AG08396 (cell line): ENCODE measurements around the gene CBY1.
"Not testable (repeated sequence)": the region's sequence is repeated elsewhere in the genome, so short reads cannot be mapped to it uniquely, and the experiment has no call there.

ENCODE experiments used
- DNase-seq: peaks from one replicate; pipeline ENCODE4 v3.0.0; 2012; ENCODE audit warnings: low spot score, mixed read lengths

Gene CBY1

DNA sequence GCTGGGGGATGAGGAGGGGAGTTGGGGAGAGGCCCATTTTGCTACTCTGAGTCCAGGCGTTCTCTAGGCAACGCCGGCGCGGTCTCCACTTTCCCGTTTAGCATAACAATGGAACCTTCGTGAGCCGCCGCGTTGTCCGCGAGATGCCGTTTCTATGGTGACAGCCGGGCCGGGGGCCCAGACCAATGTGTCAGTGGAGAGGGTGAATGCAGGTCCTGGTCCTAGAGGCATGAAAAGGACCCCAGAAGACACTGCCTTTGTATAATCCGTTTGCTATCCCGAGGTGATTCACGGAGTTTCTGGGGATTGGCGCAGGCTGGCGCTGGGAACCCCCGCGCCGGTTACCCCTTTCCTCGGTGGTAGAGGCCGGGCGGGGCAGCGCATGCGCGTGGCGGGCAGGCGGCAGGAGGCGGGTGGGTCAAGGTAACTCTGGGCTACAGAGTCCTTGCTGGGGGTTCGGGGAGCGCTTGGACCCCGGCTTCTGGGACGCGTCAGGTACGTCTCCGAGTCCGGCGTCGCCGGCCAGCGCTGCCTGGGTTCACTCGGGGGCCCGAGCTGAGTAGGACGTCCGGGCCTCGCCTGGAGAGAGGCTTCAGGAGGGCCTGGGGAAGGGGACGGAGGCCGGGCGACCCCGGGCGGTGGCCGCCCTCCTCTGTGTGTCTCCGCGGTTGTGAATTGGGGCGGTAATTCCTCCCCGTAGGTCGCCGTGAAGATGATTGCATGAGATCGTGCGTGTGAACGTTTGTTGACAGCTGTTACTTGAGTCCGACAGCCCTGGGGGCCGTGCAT is at the start of gene CBY1, which contains the start of gene FAM227A:
TSS of gene CBY1 (plus strand) at position 383 of the 789 bp plus-strand sequence. CDS start 11,417 bp downstream, outside the sequence.
TSS of gene FAM227A (minus strand) at position 137 of the 789 bp plus-strand sequence. CDS start 6,224 bp downstream, outside the sequence.
- DNase-seq = peak; percentile 98

DNA sequence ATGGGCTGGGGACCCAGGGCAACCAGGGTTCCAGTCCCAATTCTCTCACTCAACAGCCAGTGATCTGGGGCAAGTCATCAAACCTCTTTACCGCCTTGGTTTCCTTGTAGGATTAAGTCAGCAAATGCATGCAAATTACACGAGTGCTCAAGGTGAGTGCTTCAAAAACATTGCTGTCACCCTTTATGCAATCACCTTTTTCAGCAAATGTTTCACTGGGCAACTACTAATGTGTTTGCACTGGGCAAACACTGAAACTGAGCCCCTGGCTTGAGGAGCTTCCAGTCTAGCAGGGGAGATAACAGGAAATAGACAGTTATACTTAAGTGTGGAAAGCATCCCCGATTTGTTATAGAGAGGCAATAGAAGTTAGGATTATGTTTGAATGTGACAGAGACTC is 48.8 kb upstream of the CBY1 start:
- no peak for DNase-seq

DNA sequence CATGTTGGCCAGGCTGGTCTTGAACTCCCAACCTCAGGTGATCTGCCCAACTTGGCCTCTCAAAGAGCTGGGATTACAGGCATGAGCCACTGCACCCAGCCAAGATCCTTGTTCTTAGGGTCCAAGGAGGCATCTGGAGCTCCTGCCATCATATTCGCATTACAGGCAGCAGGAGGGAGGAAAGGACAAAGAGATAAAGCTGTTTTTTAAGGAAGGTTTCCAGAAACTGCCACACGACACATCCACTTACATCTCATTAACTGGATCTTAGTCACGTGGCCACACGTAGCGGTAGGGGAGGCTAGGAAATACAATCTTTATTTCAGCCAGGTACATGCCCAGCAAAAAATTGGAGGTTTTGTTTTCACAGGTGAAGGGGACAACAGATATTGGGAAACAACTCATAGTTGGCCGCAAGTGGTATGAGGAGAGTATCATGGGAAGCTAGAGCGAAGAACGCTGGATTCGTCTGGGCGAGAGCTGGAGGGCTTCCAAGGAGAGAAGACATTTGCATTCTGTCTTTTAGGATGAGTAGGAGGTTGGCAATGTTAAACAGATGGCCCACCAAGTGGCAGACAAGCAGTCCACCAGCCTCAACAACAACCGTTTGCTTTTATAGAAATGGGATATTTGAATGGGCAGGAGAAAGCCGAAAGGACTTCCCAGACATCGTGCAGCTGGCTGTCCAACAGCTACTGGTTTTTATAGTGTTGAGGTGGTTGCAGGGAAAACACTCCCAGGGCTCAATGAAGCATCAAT is 47.3 kb upstream of the CBY1 start:
- no peak for DNase-seq

DNA sequence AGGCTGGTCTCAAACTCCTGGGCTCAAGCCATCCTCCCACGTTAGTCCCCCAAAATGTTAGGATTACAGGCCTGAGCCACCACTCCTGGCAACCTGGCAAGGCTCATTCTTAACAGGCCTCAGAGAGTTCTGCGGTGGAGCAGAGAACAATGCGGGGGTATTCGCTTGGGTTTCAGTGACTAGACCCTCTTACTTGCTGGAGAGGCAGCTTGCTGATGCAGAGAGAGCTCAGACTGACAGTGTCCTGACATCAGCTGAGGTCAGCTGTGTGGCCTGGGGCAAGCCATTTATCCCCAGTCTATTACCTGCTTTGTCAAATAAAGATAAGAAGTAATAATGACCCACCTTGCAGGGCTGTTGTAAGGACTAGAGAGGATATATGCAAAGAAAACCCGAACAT is 46.2 kb upstream of the CBY1 start:
- DNase-seq = no peak

DNA sequence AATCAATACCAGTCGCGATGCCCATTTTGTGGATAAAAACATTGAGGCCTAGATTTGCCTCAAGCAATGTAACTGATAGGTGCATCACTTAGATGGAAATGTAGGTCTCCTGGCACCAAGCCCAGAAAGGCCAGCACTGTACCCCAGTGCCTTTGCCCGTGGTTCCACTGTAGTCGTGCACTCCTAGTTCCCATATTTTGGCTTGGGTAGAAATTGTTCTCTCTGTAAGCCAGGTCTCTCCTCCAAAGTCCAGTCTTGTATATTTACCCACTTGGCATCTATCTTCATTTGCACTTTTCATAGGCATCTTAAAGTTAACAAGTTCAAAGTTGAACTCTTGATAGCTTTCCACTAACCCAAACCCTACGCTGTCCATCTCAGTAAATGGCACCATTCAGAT is 44.9 kb upstream of the CBY1 start:
- DNase-seq = no peak

DNA sequence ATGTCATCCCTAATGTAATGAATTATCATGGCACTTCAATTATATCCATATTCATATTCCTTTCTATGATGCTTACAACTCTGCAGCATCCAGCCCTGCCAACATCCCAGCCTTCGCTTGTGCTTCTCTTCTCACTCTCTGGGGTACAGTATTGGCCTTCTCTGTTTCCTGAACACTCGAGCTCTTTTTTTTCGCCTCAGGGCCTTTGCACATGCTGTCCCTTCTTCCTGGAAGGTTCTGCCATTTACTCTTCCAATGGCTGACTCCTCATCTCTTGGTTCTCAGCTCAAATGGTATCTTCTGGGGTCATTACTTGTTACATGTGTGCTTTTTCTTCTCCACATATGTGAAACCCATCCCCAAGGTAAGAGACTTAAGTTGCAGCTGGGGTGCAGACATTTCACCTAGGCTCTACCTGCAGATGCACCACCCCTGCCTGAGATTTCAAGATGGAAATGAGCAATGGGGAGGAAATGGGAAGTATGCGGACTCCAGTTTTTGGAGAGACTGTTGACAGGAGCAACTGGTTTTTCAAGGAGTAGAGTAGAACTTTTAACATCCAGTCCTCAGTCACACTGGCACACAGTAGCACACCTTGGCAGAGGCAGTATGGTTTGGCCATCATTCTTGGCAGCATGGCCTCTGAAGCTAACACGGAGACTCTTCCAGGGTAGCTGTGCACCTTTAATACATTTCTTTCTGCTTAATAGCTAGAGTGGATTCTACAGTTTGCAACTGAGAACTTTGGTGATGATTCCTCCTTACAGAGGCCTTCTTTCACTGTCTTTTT is 44.0 kb upstream of the CBY1 start:
- no peak for DNase-seq

DNA sequence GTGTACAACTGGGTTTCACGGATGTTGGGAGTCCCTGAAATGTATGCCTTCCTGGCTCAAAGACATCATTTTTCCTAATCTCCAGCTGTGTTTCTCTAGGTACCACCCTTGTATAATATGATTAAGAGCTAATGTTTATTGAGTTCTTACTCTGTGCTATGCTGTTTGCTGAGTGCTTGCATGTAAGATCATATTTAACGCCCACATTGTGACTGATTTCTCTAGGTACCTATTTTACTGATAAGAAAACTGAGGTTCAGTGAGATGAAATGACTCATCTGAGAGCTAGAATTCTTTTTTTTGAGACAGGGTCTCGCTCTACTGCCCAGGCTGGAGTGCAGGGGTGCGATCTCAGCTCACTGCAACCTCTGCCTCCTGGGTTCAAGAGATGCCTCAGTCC is 42.9 kb upstream of the CBY1 start:
- DNase-seq = no peak

DNA sequence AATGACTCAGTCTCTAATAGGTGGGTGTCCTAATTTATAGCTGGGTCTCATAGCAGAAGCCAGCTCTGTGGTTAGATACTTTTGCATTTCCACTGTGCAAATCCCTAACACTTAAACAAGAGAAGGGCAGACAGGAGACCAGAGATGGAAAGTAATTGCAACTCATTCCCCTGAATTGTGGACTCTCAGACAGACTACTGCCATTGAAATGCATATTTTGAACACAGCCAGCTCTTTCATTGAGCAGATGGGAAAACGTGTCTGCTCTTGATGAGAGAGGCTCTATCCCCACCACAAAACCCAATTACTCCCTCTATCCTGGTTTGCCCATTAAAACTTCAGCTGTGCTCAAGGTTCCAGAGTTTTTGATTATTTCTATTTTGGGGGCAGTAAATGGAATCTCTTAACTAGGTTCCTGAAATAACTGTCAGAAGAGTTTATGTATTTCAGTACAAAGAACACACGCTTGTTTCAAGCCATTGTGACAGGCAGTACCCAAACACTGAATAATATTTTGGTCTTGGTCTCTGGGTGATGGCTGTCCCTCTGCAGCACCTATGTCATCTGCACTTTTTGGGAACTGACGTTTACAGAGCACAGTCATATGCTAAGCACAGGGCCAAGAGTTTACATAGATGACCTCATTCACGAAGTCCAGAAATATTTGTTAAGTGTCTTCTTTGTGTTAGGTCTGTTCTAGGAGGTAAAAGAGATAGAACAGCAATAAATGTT is 41.9 kb upstream of the CBY1 start:
- DNase-seq = no peak

DNA sequence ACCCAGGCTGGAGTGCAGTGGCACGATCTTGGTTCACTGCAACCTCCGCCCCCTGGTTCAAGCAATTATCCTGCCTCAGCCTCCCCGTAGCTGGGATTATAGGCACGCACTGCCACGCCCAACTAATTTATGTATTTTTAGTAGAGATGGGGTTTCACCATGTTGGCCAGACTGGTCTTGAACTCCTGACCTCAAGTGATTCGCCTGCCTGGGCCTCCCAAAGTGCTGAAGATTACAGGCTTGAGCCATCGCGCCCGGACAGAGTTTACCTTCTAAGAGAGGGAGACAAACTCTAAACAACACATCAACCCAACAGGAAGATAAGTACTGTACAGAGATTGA is 41.4 kb upstream of the CBY1 start:
- not testable (repeated sequence) for DNase-seq

DNA sequence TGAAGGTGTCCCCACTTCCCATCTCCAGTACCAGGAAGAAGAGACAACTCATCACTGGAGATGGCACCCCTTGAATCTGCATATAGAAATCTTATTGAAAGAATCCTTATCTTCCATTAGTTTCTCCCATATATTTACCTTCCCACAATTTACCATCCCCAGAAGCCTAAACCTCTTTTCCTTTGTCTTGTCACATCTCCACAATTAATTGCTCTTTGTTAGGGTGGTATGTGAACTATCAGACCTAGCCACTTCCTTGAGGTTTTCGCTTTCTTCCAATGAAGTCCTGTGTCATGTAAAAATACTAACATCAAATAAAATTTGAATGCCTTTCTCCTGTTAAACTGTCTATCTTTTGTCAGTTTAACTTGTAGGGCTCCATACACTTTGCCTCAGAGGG is 38.2 kb upstream of the CBY1 start:
- DNase-seq = no peak

DNA sequence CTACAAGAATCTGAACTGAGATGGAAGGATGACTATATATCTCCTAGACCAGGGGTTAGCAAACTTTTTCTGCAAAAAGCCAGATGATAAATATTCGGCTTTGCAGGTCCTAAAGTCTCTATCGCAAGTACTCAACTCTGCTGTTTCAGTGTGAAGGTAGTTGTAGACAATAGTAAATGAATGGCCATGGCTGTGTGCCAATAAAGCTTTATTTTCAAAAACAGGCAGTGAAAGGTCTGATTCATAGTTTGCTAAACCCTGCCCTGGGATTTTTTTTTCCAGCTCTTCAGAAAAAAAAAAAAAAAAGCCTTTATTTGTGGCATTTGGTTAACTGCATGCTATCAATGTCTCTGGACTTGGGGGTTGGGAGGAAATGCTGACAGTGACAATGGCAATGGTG is 37.8 kb upstream of the CBY1 start:
- no peak for DNase-seq

DNA sequence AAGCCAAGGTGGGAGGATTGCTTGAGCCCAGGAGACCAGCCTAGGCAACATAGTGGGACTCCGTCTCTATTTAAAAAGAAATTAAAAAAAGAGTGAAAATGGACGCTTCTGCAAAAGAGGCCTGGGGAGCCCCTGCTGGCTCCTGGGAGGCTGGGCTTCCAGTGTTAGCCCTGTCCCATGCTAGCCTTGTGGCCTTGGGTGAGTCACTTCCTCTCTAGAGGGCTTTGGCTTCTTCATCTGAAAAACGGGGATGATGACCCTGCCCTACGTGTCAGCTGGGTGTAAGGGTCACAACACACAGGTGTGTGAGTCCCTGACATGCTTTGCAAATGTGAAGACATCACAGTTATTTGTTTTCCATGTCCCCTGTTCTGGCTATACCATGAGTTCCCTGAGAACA is 33.1 kb upstream of the CBY1 start:
- no peak for DNase-seq

DNA sequence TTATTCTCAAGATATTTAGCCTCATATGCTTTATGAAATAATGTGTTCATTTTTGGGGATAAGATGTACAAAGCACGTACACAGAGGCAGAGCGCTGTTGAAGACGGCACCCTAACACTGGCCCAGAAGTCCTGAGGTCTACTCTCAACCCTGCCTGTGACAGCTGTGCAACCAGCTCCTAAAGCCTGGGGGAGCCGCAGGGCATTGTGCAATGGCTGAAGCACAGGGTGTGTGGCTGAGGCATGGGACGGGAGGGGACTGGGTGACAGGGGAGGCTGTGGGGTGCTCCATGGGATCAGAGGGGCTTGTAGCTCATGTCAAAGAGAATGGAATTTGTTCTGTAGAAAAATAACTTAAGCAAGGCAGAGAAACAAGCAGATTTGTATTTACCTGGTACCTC is 28.0 kb upstream of the CBY1 start:
- DNase-seq = no peak

DNA sequence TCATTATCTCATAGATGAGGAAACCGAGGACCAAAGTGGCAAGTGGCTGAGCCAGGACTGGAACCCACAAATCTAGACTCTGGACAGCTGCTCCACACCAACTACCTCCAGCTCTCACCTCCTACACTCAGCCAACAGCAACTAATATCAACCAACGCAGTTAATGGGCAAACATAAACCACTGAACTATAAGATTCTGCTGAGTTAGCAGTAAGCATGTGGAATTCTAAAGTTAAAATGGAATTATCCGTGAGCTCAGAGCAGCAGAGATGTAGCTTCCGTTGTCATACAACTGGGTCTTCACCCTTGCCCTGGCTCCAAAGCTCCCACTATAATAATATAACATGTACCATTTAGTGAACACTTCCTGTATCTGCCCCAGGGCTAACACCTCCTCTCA is 27.3 kb upstream of the CBY1 start:
- no peak for DNase-seq

DNA sequence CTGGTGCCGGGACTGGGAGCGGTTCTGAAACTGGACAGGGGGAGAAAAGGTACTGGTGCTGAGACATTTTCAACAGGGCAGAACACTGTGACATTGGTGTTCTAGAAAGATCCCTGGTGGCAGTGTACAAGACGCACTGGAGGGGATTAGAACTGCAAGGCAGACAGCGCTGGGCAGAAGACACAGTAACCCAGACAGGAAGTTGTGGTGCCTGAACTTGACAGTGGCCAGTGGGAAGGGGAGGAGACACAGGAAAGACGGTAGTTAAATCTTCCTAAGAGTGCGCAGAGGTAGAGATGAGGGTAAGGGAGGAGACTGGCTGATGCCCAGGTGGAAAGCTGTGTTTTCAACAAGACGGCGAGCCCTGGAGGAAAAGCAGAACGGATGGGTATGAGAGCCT is 24.7 kb upstream of the CBY1 start:
- no peak for DNase-seq

DNA sequence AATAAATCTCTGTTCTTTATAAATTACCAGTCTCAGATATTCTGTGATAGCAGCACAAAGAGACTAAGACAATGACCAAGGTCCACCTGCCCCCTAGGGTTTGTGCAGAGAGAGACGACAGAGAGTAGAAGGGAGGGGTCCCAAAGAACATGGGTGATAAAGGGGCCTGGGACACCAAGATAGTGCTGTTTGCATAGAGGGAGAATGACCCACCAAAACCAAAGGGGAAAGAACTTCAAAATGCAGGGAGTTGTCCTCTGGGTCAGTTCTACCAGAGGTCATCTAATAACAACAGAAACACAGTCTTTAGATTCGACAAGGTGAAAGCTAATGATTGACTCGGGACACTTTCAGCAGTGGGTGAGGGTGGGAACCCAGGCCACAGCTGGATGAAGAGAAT is 23.9 kb upstream of the CBY1 start:
- DNase-seq = no peak

DNA sequence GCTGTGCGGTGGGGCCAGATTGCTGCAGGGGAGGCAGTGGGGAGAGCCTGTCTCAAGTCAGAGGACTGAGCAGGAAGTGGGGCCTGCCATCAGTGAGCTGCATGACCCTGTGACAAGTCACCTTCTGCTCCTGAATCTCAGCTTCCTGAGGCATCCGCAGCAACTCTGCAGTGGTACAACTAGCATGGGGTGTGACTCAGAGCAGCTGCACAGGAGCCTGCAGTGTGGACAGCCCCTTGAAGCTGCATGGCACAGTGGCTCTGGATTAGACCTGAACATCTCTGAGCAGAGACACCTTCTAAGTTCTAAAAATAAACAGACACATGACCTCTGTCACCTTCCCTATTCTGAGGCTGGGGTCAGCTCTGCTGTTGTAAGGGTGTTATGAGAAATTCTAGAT is 18.2 kb upstream of the CBY1 start:
- no peak for DNase-seq

DNA sequence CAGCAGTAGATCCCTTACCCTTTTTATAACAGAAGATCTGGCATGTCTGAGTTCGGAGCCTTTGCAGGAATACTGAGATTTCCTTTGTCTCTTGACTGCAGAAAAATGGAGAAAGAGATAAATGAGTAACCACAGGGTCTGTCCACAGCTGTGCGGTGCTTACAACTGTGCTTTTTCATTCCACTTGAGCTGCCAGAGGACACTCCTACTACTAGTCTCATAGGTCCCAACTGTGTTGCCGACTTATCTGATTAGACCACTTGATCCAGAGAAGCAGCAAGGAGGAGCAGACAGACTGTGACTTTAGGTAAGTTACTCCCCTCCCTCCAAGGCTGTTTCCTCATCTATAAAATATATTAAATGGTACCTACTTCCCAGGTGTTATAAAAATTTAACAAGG is 17.7 kb upstream of the CBY1 start:
- no peak for DNase-seq

DNA sequence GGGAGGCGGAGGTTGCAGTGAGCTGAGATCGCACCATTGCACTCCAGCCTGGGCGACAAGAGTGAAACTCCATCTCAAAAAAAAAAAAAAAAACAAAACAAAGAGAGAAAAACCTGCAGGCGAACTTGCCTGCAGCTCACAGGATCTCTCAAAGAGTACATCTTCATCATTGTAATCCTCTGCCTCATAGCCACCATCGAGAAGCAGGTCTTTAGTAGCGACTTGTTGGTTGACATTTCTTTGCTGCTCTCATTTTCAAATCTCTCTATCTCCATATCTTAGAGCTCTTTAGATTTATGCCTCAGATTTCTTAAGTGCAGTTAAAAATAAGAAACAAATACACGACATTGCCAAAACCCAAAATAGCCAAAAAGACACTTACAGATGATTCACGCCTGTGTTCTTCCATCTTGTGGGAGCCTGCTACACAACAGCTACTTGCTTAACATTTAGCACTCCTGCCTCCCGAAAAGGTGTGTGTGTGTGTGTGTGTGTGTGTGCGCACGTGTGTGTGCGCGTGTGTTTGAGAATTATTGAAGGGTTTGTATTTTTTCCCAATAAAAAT is 14.9 kb upstream of the CBY1 start:
- no peak for DNase-seq

DNA sequence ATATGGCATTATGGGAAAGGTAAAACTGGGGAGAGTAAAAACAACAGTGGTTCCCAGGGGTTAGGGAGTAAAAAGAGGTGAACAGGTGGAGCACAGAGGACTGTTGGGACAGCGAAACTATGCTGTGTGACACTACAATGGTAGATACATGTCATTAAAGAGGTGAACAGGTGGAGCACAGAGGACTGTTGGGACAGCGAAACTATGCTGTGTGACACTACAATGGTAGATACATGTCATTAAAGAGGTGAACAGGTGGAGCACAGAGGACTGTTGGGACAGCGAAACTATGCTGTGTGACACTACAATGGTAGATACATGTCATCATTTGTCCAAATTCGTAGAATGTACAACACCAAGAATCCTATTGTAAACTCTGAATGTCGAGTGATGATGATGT is 12.2 kb upstream of the CBY1 start:
- DNase-seq = not testable (repeated sequence)

DNA sequence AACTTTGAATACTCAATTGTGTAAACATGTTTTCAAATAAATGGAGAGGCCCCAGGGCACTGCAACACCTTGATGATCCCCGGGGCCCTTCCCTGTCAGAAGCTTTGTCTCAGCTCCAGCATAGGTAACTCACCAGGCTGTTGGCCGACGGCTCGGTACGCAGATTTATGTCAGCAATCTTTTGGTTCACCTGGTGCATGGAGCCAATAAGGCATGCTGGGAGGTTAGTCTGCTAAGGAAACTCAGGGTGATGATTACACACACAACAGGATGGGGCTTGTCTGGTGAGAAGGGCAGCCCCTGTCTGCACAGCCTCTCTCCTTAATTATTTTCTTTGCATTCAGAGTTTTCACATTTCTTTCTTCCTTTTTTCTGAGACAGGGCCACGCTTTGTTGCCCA is 11.0 kb upstream of the CBY1 start:
- no peak for DNase-seq
